Omental fat pad (tissue), 4 donors: Measurements from ENCODE around the gene PIK3R5. TPM values are rescaled to one million over a fixed set of nuclear protein-coding genes. Genes with fewer than 3 reads are reported as not detected.

Experiments used
- ATAC-seq: fragments of 150-250 bp; one replicate; pipeline ENCODE4 v1.9.1; 2016; ENCODE audit warnings: mild to moderate bottlenecking, moderate library complexity; ENCODE audit not compliant: low FRiP score
- DNase-seq: peaks from one replicate; pipeline ENCODE4 v3.0.0-alpha.2; 2019; ENCODE audit warnings: low spot score
- CTCF ChIP-seq, 3 donors: fragments of 450-650 bp; IDR thresholded peaks; one replicate each; pipeline ENCODE4 v1.5.1; 2016 to 2017; ENCODE audit warnings: antibody characterized with exemption in 3 of 3, mild to moderate bottlenecking in 3 of 3, moderate library complexity in 2 of 3
- total RNA-seq, 4 donors: library from RNA; depleted of rRNA; stranded (reverse); fragments of >200 nt; gene quantifications; one replicate each; pipeline ENCODE4 v1.1.0, GENCODE V29; 2016

PIK3R5 gene
- total RNA-seq, 4 donors from 2014 or later = 18.9 to 60.2 (median 37.8) TPM

DNA sequence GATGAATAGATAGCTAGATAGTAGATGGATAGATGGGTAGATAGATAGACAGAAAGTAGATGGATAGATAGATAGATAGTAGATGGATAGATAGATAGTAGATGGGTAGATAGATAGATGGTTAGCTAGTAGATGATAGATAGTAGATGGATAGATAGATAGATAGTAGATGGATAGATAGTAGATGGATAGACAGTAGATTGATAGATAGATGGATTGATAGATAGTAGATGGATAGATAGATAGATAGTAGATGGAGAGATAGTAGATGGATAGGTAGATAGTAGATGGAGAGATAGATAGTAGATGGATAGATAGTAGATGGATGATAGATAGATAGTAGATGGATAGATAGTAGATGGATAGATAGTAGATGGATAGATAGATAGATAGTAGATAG, 40.4 kb downstream of the PIK3R5 start:
- TF ChIP-seq CTCF (IDR thresholded peaks at IDR 0.05) = no peak

GRCh38 chr17:8924595-8924994, 40.9 kb downstream of the PIK3R5 start:
- no peak for ATAC-seq
- no peak for DNase-seq
- no peak for TF ChIP-seq CTCF (IDR thresholded peaks at IDR 0.05)

More for the DNA sequence above, 40.4 kb downstream of the PIK3R5 start:
- no peak for DNase-seq
- ATAC-seq = no peak

GRCh38 chr17:8923762-8924161, 41.7 kb downstream of the PIK3R5 start:
- no peak for TF ChIP-seq CTCF (IDR thresholded peaks at IDR 0.05)
- ATAC-seq = no peak

GRCh38 chr17:8922928-8923327, 42.6 kb downstream of the PIK3R5 start:
- DNase-seq (no peak), ATAC-seq (no peak)
- TF ChIP-seq CTCF (IDR thresholded peaks at IDR 0.05) = no peak

More at GRCh38 chr17:8923762-8924161, 41.7 kb downstream of the PIK3R5 start:
- DNase-seq = no peak

DNA sequence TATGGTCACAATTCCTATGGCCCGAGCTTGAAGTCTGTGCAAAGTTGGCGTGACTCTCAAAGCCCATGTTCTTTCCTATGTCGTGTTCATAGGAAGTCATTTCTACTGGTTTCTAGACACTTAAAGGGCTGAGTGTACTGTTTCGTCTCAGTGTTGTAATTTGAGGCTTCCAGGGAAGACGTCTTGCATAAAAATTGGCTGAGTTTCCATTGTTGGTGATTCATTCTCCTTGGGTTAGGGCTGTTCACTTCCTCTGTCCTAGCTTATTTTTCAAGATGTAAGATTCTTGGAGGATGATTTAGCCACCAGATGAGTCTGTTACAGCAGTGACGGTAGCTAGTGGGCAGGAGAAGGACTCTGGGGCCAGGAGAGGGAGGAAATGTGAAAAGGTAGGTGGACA, 43.1 kb downstream of the PIK3R5 start:
- peak; percentile 71 for ATAC-seq
- no peak for DNase-seq

GRCh38 chr17:8921147-8921546, 44.4 kb downstream of the PIK3R5 start:
- TF ChIP-seq CTCF (IDR thresholded peaks at IDR 0.05) = no peak
- DNase-seq (no peak), ATAC-seq (no peak)

More for the DNA sequence above, 43.1 kb downstream of the PIK3R5 start:
- TF ChIP-seq CTCF (IDR thresholded peaks at IDR 0.05) = no peak

DNA sequence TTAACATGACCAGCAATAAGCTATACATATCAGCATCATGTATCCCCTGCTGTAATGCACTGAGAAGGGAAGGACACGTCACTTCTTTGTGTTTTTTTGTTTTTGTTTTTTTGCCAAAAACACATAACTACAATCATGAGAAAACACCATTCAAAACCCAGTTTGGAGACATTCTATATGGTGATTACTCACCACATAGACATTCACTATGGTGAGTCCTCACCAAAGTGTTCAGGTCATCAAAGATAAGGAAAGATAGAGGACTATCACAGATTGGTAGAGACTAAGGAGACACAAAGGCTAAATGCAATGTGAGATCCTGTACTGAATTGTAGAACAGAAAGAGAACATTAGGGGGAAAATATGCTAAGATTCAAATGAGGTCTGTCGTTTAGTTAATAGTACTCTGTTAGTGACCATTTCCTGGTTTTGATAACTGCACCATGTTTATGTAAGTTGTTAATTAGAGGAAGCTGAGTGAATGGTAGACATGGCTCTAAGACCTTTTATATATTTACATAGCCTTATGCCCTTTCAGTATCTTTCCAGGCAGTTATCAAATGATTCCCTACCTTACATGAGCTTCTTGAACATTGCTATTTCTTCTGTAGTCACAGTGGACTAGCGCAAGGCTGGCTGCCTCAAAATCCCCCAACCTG, 46.6 kb downstream of the PIK3R5 start:
- ATAC-seq = no peak
- no peak for DNase-seq
- TF ChIP-seq CTCF (IDR thresholded peaks at IDR 0.05) = no peak
